ENCODE results near the gene CDKL5.
A peak's percentile ranks its signal among the peaks of the same experiment; 100 is the strongest.

Gene CDKL5

DNA sequence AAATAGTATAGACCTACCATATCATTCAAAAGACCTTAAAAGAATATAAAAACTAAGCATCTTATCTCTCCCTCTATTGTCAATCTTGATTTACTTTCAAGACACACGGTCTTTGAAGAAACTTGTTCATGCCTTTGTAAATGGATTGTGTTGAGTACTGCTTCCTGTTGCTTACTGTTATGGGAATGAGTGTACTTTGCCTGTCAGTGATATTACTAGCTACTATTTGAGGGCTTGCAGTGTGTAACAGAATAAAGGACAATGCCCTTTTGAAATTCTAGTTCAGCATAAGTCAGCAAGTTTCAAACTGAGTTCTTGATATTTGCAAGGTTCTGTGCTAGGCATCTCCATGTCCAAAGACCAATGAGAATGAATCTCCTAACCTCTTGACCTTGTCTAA, 36.0 kb downstream of the CDKL5 start:
- no peak for DNase-seq

DNA sequence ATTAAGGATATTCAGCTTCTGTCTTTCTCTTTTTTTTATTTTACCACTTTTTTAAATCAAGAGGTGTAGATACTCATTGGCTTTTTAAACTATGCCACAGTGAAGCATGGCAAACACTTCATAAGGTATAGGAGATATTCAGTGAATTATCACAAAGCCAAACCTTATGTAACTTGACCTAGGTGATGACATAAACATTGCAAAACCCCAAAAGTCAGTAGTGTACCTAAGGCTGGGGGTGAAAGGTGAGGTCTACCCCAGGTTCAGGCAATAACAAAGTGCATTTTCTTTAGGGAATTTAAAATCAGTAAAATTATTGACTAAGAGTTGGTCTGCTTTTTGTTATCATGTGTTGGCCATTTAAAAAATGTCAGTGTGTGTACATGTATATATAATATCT, 39.1 kb downstream of the CDKL5 start:
- DNase-seq = no peak

DNA sequence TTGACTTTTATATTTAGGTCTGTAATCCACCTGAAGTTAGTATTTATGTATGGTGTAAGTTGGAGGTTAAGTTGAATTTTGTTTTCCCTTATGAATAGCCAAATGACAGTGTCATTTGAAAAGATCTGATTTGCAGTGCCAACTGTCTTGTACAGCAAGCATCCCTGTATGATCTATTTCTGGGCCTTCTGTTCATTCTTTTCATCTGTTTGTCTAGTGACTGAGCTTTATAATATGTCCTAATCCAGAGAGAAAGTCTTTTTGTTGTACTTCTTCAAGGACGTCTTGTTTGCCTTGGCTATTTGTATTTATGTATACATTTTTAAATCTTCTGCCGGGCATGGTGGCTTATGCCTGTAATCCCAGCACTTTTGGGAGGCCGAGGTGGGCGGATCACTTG, 39.6 kb downstream of the CDKL5 start:
- DNase-seq = no peak

DNA sequence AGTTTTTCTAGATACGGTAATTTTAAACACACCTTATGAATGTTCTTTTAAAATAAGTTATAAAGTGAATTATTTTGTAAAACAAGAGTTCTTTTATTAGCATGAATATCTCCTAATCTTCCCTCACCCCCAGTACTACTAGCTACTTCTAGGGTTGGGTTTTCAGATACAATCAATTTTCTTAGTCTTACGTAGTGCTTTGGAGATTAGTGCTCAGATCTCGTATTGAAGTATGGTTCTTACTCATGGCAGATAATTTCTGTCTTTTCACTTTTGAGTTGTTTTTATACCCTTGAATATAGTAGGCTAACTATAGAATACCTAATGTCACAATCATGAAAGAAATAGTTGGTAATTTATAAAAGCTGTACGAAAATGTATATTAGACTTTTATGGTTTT, 43.2 kb downstream of the CDKL5 start:
- no peak for DNase-seq

DNA sequence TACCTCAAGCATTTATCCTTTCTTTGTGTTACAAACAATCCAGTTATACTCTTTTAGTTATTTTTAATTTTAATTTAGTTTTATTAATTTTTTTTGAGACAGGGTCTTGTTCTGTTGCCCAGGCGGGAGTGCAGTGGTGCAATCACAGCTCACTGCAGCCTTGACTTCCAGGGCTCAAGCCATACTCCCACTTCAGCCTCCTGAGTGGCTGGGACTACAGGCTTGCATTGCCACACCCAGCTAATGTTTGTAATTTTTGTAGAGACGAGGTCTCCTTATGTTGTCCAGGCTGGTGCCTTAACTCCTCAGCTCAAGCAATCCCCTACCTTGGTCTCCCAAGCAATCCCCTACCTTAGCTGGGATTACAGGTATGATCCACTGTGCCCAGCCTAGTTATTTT, 45.9 kb downstream of the CDKL5 start:
- no peak for DNase-seq

DNA sequence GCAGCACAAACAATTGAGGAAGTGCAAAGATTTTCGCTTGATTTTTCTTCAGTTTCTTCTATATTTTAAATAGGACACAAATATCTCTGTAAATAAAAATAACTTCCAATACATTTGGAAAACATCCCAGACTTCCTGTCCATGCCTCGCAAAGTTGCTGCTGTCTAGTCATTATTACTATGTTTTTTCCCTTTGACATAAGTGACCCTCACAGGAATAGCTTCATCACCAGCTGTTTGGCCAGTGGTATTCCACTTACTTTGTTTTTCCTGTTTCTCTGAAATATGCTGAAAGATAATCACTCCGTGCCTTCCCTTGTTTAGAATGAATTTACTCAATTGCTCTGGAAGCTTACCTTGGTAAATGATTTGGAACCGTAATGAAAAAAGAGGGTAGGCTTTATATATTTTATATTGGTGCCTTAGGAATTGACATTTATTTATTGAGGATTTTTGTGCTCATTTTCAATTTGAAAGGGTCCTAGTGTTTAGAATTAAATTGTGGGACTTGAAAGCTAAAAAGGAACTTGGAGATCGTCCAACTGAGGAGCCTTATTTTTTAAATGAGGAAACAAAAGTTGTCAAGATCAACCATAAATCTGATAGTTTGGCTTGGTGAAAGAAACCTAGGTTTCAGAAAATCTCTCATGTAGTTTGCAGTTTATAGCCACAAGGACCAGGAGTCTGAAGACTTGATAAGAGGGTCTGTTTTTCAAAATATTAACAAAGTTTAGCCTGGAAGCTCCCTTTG, 65.6 kb downstream of the CDKL5 start:
- no peak for DNase-seq

DNA sequence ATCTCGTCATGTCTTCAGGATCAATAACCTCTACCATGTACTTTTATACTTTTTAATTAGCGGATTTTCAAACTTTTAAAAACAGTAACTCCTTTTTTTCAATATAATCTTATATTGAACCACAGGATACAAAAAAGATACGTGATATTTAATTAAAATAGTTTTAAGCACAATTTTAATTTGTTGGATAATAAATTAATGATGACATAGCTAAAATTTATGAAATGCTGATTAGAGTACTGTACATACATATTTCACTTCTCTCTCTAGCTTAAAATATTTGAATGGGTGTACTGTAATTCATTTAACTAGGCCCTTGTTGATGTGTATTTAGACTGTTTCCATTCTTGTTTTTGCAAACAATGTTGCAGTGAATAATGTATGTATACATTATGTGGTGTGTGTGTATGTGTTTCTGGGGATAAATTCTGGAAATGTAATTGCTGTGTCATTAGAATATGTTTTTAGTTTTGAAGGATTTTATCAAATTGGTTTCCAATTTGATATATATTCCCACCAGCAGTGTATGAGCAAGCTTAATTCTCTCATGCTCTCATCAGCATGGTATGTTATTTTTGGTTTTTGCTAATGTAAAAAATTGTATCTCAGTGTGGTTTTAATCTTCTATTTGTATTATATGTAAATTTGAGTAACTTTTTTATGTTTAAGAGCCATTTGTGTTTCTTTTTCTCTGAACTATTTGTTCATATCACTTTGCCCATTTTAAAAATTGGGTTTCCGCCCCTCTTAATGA, 66.4 kb downstream of the CDKL5 start:
- no peak for DNase-seq

DNA sequence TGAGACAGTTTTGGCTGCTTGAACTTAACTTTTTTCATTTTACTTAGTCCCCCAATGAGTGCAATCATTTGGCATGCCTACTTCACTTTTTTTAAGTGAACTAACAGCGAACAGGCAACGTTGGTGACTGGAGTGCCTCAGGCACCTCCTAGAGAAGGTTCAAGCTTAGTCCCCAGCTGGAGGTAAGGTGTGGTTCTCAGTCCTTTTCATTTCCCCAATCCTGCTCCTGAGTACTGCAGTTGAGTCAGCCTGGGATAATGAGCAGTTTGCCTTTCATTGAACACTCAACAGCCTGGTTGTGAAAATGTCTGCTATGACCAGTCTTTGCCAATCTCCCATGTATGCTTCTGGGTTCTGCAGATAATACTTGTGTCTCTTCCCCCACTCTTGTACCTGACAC, 109.5 kb downstream of the CDKL5 start:
- no peak for DNase-seq

DNA sequence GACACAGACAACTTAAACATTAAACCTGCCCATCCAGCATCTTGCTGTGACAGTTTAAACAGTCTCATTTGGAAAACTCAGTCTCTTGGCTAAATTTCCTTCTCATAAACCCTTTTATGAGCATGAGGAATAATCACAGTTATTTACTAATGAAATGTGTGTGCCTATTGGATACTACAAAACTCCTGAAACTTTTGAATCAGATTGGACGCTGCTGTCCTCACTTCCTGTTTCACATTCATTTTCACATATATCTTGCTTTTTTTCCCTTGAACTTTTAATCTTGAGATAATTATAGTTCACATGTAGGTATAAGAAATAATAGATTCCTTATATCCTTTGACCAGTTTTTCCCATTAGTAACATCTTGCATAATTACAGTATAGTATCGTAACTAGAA, 111.7 kb downstream of the CDKL5 start:
- DNase-seq = no peak

DNA sequence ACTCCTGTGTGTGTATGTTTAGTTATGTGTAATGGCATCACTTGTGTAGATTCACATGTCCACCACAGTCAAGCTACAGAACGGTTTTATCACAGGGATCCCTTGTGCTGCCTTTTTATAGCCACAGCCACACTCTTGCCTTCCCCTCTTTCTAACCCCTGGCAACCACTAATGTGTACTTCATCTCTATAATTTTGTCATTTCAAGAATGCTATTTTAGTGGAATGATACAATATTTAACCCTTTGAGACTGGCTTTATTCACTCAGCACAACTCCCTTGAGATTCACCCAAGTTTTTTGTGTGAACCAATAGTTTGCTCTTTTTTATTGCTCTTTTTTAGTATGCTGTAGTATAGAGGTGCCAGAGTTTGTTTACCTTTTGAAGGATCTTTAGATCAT, 112.1 kb downstream of the CDKL5 start:
- DNase-seq = no peak

DNA sequence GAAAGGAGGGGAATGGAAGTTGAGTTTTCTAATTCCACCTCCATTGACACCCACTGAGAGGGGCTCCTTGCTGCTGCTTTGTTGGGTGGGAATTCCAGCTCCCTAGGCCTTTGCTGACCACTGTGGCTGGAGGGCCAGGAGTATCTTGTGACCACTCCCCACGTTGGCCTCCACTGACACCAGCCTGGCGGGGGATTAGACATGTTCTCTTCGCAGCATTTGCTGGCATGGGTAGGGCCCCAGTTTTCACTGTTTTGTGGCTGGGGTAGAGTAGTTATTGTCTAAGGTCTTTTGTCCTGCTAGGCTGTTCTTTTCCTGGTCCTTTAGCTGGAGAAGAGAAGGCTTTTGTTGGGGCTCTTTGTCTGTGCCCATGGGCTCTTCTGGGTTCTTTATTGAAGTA, 116.7 kb downstream of the CDKL5 start:
- no peak for DNase-seq

DNA sequence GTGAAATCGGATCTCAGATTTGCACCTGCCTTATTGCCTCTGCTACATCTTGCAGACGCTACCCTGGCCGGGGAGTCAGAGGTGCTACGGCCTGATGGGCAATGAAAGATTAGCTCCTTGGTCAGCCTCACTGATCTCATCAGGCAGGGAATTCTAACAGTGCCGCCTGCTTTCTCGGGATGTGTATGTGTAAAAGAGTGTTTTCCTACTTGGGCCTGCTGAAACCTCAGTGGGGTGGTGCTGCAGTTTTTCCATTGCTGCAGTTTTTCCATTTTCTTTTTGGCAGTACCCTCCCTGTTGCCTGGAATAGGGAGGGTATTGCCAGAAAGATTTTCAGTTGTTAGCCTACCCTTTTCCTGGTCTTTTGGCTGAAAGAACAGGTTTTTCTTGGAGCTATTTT, 117.5 kb downstream of the CDKL5 start:
- DNase-seq = no peak

DNA sequence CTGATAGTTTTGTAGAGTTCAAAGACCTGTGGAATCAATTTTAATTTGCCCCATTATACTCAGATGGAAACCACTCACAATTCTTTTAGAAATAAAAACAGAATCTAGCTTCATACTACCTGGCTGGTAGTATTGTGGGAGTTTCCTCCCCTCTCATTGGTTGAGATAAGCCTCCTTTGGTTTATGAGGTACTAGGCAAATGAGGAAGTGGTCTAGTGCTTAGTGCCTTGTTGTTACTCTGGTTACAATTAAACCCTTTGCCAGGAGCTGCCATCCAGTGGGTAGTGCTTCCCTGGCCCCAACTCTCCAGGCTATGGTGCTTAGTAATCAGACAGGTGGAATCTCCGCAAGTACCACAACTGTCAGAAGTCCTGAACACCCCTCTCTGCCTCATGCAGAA, 118.3 kb downstream of the CDKL5 start:
- peak; percentile 6 for DNase-seq

DNA sequence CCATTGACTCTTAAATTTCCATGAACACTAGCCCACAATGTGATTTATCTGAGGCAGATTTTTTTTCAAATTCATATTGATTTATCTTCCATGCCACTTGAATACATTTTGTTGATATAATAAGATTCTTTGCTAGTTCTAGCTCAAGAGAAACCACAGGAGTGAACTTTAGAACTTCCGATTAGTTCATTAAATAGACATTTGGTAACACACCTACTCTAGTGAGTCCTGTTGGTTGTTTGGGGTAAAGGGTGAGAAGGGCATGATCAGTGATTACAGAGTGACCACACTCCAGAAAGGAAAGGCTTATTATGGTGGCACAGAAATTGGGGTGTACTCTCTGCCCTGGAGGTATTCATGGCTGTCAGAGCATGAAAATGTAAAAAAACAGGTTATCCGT, 120.4 kb downstream of the CDKL5 start:
- no peak for DNase-seq

DNA sequence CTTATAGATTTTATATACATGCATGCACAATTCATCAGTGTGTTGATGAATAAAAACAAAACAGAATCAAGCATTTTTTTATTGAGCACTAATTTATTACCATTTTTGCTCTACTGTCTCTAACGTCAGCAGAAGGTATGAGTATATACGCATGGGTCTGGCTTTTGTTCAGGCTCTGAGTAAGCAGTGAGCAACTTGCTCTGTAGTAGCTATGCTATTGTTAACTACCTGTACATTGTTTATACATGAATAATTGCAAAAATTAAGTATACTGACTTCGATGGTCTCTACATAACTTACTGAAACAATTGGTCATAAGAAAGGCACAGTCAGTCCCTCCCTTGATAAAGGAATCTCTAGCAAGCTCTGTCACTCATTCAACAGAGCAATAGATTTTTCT, 123.6 kb downstream of the CDKL5 start:
- DNase-seq = no peak

DNA sequence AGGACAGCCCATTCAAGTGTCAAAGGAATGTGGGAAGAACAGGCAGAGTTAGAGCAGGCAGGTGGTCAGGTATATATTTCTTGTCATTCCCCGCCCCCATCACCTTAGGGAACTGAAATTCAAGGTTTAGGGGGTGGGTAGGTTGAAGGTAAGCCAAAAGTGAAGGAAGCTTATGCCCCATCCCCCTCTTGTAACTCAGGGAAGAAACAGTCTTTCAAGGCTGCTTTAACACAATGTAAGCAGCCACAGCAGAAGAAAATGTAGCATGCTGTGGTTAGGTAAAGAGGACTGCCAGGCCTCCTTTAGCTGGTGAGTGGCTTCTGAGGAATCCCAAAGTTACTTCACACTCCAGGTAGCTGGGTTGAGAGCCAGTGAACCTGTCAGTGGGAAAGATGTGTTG, 124.2 kb downstream of the CDKL5 start:
- no peak for DNase-seq

DNA sequence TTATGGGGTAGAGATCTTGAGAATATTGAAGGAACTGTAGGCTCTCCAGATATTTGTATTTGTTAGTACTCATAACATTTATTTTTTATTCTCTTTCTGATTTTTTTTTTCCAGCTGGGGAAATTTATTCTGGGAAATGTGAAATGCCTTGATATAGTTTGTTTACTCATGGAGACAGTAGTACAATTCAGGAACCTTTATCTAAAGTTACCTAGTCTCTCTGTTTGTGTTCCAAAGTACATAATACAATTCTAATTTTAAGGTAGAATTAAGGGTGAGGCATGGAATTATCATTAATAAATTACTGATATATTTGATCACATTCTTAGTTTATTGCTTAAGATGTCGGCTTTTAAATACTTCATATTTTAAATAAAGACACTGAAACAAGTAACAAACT, 132.5 kb downstream of the CDKL5 start:
- no peak for DNase-seq

DNA sequence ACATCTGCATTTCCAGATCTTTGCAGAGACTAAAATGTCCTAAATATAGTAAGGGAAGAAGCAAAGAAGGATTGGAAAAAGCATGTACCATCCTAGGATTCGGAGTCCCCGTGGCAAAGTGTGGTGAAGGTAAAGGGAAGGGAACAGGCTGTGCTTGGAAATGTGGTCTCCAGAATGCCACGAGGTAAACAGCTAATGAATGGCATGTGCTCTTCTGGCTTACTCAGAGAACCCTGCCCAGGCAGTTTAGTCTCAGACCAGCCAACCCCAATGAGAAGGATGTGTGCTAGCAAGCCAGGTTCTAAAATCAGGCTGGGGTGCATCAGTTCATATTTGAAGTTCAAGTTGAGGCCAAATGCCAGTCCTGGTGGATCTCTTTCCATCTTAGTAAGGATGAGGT, 133.4 kb downstream of the CDKL5 start:
- DNase-seq = no peak

DNA sequence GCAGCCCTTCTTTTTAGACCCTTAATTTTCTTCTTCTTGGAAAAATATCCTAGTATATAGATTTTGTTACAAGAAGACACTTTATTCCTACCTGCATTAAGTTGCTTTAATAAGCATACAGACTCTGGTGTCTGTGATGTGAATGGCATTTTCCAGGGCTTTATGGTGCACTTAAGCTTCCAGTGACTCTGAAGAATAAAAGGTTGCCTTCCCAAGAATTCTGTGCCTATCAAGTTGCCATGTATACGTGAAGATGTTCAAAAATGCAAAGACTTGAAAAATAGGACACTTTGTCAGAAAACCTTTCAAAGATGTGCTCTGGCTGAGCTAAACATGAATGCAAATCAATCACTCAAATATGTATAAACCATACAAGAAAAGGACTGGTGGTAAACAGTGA, 135.6 kb downstream of the CDKL5 start:
- no peak for DNase-seq

DNA sequence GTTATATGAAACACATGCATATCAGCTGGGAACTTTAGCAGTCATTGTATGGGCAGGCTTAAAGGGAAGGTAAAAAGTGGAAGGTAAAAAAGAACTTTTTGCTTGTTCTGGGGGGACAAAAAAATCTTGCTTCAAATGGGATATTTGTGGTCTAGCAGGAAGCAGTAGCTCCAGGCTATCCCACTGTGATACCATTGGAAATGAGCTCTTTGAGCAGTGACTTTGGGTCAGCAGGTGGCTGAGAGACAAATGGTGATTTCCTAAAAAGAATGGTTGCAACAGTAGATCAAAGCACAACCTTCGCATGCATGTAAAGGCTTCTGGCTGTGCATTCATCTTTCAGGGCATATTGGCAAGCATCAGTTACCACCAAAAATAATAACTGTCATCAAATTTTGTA, 140.3 kb downstream of the CDKL5 start:
- DNase-seq = no peak

DNA sequence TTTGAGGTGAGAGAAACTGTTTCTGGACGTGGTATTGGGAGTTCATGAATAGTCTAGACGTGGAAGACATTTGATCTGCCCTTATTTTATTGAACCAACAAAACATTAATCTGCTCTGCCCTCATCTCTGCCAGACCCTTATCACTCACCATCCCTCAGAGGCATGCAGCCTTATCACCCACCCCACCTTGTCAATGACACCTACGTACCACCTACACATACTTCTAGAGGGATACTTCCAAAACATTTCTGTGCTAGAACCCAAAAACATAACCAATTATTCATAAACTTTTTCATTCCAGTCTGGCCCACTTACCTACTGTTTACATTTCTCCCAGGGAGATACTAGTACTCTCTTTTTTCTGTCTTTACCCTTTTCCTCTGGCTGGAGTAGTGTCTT, 141.3 kb downstream of the CDKL5 start:
- DNase-seq = no peak

DNA sequence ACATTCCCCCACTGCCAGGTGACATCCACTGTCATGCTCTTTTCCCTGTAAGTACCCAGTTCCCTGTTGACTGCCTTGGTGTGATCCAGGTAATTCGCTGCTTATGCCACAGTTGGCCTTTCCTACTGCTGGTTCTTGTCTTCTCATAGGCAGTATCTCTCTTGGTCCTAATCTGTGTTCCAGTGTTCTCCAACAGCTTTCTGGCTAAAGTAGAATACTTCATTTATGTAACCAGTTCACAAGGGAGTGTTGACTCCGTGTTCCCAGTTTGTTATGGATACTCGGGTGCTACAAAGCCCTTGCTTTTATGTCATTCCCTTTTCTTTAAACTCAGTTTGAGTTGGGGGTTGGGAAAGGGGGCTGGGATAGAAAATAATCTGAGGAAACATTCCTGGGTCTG, 148.1 kb downstream of the CDKL5 start:
- no peak for DNase-seq

DNA sequence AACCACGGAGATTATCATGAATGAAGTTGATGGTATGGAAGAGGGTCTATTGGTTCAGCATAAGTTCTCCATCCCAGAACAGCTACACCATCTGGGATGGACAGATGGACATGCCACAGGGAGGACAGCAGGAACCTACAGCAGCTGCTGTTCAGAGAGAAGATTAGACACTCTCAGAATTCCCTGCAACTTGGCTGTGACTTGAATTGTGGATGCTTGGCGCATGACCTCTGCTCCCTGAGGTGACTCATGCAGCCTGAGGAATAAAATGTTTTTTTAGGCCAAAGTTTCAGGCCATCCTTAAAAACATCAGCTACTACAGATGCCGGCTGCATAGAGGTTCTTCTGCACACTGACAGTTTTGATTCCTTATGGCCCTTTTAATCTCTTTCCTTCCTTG, 149.2 kb downstream of the CDKL5 start:
- DNase-seq = no peak

DNA sequence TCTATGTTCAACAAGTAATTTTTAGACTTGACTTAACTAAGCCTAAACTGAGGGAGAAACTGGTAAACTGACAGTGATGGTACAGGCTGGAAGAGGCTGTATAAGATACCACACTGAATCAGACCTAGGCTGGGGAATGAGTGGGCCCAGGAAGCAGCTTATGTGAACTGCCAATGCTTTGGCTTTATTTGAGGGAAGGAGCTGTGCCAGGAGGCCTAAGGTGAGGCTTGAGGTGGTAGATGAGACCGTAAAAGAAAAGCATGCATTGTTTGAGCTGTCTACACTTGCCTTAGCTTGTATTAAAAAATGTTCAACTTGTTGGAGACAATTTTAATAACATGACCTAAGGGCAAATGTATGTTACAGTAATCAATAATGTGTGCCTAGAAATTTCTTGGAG, 150.3 kb downstream of the CDKL5 start:
- DNase-seq = no peak

DNA sequence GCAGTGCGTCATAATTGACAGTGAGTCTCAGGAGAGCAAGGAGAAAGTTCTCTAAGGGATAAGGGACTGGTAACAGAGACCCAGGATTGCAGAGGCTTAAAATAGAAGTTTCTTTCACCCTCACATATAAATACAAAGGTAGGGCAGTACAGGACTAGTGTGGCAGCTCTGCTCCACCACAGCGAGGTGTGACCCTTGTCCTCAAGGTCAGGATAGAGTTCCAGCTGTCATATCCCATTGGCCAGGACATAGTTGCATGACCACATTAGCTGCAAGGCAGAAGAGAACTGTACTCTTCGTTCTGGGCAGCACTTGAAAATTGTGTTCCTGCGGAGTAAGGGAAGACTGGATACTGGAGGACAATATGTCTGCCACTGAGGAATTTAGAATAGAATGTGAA, 152.0 kb downstream of the CDKL5 start:
- DNase-seq = no peak
